NCI-H345 (cell line): ENCODE results near the gene IRF7.

Experiments
- DNase-seq: peaks from one replicate; lab custom pipeline; 2025; lab: John Stamatoyannopoulos, UW

IRF7 gene

DNA sequence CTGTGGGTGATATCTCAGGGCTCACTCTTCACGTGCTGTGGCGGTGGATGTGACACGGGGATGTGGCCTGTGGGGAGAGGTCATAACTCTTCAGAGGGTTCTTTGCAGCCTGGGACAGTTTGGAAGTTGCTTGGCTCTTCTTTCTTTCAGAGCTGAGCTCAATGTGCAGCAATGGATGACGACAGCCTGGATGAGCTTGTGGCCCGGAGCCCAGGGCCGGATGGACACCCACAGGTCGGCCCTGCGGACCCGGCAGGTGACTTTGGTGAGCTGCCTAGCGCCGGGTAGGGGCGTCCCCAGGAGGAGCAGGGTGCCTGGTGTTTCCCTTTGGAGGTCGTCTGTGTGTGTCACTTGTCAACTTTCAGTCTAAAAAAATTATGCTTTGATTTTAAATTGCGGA is 34.4 kb downstream of the IRF7 start:
- DNase-seq, result no peak

DNA sequence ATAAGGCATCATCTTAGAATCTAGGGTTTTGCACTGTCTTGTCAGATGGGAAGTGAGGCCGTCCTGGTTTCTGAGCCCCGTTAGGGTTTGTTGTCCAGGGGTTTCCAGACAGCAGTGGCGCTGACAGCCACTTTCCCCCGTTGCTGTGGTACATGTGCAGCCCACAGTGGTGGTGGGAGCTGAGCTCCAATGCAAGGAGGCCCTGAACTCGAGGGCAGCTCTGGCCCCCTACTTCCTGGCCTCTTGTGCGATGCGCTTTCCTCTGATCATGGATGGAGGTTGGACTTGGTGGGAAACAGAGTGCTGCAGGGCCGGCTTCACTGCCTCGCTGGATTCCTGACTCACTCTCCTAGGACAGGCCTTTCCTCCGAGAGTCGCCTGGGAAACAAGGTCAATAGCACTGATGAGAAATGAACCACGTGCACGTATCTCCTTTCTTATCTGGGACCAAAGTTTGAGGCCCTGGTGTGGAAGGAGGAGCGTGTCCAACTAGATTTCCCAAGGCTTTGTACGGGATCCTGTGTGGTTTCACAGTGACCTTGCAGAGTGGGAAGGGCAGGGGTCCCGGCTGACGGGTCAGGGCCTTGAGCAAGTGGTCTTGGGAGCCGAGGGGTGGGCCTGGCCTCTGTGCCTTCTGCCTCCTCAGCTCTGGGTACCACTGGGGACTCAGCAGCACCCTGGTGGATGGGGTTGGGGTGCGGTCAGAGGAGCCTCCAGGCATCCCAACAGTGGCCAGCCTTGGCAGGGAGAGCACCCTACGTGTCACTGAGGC is 35.7 kb downstream of the IRF7 start:
- DNase-seq, result no peak

DNA sequence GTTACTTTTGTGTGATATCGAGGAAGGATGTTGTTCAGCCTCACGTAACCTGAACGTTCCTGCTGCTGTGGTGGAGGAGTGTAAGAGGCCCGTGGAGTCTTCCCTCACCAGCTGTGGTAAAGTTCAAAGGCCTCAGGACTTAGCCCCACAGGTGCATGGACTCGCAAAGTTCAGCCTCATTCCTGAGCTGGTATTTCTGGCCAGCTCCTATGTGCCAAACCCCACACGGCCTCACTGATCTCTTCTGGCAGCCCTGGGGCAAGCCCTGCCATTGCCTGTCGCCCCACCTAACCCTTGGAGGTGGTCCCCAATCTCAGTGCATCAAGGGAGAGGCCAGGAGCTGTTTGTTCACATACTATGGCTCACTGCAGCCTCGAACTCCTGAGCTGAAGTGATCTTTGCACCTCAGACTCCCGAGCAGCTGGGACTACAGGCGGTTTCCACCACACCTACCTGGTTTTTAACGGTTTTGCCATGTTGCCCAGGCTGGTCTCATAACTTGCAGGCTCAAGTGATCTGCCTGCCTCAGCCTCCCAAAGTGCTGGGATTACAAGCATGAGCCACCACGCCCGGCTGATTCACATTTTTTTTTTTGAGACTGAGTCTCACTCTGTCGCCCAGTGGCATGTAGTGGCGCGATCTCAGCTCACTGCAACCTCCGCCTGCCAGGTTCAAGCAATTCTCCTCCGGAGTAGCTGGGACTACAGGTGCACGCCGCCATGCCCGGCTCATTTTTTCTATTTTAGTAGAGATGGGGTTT is 37.3 kb downstream of the IRF7 start:
- no peak for DNase-seq

DNA sequence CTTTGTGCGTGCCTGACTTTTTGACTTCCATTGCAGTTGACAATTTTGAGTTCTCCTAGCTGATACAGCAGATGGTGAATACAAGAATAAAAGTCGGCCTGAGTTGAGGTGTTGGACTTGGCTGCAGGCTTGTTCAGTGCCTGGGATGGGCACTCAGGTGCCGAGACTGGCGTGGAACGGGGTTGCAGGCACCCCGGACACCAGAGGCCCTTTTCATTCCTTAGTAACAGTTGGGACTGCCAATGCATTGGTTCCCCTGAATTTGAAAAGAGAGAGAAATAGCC is 38.2 kb downstream of the IRF7 start:
- no peak for DNase-seq

DNA sequence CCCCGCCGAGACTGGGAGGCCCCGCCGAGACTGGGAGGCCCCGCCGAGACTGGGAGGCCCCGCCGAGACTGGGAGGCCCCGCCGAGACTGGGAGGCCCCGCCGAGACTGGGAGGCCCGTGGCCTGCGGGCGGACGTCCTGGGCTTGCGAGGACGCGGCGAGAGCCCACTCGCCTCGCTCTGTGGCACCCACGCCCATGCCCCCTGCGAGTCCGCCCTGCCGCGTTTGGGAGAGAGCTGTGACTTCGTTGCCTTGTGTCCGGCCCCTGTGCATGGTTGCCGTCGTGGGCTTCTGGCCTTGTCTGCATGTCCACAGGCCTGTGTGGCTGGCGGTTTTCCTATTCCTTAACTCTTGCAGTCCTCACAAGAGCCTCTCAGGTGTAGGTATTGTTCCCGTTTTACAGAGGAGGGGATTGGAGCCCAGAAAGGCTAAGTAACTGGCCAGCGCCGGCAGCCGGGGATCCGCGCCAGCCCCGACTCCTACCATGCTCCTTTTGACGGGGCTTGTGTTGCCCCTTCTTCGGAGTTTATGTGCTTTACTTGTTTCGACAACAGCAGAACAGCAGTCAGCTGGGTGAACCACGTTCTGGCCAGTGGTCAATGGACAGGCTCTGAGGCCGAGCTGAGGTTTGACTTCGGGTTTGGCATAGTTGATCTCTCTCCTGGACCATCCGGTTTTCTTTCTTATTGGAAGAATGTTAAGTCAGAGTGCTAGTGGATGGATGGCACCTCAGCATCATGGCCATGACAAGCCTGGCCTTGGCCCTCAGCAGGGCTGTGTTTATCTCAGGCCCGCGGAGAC is 38.7 kb downstream of the IRF7 start:
- no peak for DNase-seq

DNA sequence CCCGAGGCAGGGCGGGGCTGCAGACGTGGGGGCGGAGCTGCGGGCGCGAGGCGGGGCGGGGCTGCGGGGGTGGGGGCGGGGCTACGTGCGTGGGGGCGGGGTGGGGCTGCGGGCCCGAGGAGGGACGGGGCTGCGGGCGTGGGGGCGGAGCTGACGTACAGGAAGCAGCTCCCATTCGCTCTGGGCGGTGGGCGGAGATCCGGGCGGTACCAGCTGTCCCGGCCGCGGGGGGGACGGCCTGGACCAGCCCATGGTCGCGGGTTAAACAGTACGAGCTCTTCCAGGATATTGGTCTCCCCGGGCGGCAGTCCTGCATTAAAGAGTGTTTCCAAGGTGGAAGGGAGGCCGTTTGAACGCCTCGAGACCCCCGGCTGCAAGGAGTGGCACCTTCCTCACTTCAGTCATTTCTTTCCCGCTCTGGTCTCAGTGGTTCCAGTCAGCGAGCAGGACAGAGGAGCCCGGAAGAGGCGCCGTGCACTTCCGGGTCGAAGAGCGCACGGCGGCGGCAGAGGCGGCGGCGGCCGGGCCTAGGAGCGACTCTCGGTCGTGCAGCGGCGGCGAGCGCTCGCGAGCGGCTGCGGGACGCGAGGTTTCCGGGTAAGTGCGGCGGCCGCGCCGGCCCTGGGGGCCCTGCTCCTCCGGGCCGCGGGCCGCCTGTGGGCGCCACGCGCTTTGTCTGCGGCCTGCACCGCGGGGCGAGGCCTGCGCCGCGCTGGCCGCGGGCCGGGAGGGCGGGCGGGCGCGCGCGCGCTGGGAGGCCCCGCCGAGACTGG is 39.6 kb downstream of the IRF7 start, which contains the start of gene PHRF1:
Gene PHRF1 (plus strand): TSS at position 475 of the 773 bp plus-strand sequence. CDS start 5,043 bp downstream, outside the sequence.
- DNase-seq, result peak; percentile 93

DNA sequence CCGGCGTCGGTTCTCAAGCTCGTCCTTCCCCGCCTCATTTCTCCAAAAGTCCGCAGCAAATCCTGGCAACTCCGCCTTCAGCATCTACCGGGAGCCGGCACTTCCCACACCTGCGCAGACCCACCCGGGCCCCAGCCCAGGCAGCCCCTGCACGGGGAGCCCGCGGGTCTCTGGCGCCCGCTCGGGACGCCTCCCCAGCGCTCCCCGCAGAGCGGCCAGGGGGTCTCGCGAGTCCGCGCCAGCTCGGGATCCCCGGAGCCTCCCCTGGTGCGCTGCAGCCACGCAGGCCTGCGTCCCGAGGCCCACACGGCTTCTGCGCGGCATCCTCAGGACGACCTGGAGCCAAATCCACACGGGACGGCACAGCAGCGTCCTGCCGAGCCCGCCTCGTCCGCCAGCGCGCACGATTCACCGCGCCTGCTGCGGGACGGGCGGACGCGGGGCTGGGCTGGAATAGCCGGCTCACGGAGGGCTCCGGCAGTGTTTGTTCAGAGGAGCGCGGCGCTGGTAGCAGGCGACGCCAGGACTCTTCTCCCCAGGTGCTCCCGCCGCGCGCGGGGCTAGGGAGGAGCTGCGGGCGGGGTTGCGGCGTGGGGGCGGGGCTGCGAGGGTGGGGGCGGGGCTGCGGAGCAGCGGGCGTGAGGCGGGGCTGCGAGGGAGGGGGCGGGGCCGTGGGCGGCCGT is 40.3 kb downstream of the IRF7 start:
- peak; percentile 90 for DNase-seq

DNA sequence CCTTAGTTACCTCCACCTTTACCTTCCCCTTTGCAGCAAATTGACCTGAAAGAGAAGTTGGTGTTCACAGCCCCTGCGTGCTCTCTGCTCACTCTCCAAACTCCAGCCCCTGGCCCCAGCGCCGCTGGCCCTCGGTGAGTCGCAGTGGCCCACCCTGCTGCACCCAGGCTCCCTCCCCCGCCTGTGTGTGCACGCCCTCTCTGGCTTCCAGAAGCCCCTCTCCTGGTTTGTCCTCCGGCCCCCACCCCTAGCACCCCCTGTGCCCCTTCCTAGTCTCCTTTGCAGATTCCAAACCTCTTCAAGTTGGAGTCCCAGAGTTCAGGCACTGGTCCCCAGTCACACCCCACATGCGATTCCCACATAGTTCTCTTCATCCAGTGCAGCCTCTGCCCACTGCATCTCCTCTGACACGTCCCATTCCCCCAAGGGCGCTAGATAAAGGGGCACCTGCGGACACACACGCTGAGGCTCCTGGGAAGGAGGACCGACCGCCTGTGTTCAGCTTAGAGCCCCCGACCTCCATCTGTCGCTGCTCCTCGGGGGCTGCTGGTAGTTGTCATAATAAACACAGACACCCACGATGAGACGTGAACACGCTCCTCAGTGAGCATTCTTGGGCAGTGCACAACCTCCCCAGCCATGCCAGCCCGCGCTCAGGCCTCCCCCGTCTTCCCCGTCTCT is 41.0 kb downstream of the IRF7 start:
- DNase-seq, result no peak

DNA sequence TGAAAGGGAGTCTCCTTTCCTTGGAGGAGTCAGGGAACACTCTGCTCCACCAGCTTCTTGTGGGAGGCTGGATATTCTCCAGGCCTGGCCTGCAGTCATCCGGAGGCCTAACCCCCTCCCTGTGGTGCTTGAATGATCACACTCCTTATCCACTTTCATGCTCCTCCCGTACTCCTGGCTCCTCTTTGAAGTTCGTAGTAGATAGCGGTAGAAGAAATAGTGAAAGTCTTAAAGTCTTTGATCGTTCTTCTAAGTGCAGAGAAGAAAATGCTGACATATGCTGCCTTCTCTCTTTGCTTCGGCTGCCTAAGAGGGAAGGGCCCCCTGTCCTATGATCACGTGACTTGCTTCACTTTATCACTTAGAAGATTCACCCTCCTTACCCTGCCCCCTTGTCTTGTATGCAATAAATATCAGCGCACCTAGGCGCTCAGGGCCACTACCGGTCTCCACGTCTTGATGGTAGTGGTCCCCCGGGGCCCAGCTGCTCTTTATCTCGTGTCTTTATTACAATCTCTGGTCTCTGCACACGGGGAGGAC is 41.6 kb downstream of the IRF7 start:
- DNase-seq, result peak; percentile 24

DNA sequence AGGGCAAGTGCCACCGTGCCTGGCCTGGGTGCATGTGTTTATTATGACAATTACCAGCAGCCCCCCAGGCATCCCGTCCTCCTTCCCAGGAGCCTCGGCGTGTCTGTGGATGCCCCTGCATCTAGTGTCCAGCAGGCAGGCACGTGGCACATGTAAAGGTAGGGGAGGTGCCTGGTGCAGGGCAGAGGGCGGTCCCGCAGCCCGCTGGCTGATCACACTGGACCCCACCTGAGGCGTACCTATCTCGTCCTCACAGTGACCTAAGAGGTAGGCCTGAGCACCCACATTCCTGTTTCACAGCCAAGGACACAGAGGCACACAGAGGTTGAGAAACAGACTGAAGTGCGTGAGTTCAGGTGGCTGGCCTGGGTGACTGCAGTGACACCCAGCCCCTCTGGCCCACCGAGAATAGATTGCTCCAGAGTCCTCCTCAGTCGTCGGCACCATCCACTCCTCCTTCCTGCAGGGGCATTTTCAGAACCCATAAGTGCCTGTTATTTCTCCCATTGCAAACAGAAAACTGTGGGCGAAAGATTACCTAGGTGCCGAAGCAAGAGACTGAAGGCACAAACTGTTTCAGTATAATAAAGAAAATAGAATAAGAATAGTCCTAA is 42.5 kb downstream of the IRF7 start:
- DNase-seq, result no peak

DNA sequence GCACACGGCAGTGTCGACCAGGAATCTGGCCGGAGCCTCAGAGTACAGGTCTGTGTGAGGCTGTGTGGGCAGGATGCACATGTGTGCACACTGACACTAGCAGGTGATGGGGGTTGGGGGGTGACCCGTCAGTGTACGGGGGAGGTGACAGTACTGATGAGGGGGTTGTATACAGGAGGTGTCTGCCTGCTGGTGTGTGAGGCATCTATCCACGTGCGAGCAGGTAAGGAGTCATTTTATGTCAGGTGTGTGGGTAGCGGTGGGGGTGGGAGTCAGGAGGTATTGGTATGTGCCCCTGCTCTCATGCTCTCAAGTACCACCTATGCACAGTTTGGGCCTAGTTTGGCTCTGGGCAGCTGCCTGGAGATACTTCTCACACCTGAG is 44.0 kb downstream of the IRF7 start:
- no peak for DNase-seq

DNA sequence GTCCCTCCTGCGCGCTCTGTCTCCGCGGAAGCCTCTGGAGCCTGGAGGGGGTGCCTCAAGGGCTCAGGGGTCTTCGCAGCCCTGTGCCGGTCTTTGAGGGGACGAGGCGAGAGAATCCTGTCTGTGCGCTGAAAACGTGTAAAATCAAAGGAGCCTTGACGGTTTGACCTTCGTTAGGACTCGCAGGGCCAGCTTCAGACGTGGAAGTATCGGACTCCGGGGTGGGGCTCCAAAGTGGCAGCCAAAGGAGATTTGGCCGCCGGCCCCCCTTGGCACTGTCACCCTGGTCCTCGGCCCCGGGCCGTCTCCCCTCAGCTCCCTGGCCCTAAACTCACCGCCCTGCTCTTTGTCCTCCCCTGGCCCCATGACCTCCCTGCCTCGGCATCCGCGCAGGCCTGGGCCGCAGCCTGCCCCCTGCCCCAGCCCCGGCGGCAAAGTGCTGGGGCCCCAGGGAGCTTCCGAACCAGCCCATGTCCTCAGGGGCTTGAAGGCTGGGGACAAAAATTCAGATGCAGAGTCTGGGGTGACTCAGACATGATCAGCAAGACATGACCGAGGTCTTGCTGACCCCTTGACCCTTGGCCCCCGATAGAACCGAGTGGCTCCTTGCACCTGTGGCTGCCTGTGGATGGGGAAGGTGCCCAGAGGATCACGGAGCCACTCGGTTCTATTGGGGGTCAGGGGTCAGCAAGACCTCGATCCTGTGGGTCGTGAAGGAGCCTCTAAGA is 46.4 kb downstream of the IRF7 start:
- DNase-seq, result no peak

DNA sequence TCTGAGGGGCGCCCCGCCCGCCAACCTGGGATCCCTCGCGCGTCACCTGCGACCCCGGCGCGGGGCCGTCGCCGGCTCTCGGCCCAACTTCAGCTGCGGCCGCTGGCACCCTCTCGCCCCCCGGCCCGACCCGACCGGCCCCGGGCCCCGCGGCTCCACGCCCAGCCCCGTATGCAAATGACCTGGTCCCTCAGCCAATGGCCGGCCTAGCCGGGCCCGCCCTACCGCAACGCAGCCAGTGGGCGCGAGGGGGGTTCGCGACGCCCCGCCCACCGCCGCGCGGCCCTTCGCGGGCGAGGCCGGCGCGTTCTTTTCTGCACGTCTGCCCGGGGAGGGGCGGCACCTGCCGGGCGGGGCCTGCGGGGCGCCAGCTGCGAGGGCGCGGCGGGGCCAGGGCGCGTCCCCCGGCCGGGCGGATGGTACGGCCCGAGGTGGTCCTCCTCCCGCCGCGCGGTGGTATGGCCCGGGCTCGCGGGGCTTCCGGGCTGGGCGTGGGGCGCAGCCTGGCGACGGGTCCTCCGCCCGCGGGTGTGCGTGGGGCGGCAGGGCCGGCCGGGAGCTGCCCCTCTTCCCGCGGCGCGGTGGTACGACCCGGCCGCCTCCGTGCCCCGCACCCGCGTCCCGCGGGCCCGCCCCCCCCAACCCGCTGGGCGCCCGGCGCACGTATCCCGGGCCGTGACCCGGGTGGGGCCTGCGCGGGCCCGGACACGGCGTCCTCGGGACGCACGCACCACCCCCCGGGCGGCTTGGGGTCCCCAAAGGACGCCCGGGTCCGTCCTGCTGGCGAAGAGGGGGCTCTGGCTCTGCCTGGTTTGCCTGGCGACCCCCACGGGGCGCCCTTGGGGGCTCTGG is 47.2 kb downstream of the IRF7 start:
- peak; percentile 97 for DNase-seq

DNA sequence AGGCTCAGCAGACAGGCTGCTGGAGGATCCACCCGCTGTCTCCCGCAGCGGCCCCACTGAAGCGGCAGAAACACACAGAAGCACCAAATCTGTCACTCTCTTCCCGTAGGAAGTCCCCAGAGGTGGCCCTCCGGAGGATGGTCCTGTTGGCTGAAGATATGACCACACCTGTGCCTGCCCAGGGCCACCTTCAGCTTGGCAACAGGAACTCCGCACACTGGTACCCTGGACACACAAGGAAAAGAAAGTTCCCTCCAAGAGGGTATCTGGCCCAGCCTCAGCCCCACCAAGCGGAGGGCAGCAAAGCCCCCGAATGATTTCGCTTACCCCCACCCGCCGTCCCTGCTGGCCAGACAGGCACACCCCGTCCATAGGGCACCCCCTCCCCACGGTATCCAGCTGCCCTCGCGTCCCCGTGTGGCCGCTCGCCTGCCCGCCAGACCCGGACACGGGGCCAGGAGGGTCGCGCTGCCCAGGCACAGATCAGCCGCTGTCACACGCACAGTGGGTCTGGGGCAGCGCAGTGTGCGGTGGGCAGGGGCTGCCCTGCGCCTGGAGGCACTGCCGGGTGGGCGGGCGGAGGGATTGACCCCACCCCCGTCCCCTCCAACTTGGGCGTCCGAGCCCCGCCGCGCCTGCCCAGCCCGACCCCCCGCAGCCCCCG is 48.0 kb downstream of the IRF7 start:
- no peak for DNase-seq

DNA sequence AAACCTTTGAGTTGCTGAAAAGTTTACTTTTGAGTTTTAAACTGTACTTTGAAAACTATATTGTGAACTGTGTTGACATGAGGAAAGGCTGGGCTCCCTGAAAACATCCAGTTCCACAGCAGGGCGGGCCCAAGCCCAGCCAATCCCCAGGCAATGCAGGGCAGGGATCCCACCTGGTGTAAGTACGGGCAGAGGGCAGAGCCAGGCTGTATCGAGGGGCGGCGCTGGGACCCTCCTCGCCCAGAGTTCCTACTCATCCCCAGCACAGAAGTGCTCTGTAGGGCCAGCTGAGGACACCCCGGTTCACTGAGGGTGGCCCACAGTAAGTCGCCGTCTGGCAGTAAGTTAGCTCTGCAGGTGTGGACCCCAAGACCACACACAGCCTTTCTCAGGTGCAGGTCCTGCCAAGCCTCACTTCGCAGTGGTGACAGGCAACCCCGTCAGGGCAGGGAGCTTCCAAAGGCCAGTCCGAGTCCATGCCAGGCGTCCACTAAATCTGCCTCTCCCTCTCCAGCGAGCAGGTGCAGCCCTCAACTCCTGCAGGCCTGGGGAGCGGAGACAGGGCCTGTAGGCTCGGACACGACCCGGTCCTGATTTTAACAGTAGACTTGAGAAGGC is 48.6 kb downstream of the IRF7 start:
- DNase-seq, result no peak

DNA sequence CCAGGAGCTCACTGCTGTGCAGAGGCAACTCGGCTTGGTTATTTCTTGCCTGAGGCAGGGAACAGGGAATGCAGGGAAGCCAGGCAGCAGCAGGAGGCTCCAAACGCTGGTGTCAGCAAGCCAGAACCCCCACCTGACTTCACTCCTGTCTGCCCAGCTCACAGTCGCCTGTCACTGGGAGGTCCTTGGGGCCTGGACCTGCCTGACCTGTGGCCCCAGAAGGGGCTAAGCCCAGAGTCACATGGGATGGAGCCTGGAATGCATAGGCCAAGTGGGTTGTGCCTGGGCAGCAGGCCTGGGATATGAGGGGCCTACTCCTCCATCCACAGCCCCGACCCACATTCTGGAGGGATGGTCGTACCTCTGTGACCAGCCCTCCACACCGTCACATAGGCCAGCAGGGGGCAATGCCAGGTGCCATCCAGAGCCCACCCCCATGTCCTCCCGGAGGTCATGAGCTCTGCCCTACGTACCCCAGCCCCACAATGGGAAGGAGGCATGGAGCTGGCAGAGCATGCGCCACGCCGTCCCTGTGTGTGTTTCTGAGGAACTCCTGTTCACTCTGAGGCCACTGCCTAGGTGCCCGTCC is 49.7 kb downstream of the IRF7 start:
- DNase-seq, result peak; percentile 27
